A549 treated with DMSO at 1 μM for 4 hours (cell line): ENCODE measurements around the gene HHATL. TPM values are rescaled to one million over a fixed set of nuclear protein-coding genes. Genes with fewer than 3 reads are reported as not detected.

ENCODE experiments used
- total RNA-seq: library from RNA; stranded (reverse); fragments of 200-300 nt; extraction: Qiagen RNA extraction; gene quantifications from 5 replicates; pipeline ENCODE4 v1.2.3, GENCODE V29; 2022; ENCODE audit warnings: low read depth

HHATL gene
- total RNA-seq = 0.30 TPM in 1 of 5 replicates, not detected in the others

DNA sequence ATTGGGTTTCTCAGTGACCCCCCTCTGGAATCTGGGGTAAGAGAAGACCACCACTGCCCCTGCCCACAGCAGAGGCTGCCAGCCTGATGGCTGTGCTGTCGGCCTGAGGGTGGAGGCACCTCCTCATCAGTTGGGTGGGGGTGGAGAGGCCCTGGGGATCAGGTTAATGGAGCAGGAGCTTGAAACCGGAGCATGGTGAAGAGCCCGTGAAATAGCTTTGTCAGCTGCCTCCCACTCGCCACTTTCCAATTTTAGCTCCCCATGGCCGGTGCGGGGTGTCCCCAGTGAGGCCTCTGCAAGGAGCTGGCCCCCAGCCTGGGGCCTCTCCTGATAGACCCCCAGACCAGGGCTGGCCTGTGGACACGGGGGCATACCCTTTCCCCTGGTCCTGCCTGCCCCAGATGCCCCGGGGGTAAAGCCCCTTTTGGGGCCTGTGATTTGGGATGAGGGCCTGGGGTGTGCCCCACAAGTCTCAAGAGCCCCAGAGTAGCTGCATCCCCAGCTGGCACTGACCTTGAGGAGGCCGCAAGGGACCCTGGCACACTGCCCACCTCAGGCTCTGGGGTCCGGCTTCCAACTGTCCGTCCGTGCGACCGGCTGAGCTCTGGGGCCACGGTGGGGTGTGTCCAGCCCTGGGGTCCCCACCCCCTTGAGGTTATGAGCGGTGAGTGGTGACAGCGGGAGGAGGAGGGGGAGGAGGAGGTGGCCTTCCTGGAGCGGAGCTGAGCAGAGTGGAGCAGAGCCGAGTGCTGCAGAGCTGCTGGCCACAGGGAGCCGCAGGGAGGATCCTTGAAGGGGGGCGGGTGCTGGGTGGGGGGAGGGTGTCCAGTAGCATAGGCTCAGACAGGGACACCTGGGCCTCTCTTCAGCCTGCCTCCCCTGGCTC lies at the start of gene HHATL:
HHATL (minus strand) TSS at position 733 of the 886 bp plus-strand sequence. CDS start 1,972 bp downstream, outside the sequence.

DNA sequence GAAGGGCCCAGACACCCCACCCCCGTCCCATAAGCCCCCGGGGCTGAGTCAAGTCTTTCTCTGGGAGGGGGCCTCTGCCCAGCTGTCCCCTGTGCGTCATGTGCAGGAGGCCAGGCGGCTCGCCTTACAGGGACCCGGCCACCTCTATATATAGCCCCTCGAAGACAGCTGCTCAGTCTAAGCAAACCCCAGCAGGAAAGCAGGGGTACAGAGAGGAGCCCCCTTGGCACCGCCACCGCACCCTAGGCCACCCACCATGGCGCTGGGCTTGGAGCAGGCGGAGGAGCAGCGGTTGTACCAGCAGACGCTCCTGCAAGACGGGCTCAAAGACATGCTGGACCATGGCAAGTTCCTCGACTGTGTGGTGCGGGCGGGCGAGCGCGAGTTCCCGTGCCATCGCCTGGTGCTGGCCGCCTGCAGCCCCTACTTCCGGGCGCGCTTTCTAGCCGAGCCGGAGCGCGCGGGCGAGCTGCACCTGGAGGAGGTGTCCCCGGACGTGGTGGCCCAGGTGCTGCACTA lies 17.2 kb downstream of the HHATL start, which contains the start of gene KLHL40:
KLHL40 (plus strand) TSS at position 175 of the 519 bp plus-strand sequence; CDS start at position 257, 82 bp downstream.

DNA sequence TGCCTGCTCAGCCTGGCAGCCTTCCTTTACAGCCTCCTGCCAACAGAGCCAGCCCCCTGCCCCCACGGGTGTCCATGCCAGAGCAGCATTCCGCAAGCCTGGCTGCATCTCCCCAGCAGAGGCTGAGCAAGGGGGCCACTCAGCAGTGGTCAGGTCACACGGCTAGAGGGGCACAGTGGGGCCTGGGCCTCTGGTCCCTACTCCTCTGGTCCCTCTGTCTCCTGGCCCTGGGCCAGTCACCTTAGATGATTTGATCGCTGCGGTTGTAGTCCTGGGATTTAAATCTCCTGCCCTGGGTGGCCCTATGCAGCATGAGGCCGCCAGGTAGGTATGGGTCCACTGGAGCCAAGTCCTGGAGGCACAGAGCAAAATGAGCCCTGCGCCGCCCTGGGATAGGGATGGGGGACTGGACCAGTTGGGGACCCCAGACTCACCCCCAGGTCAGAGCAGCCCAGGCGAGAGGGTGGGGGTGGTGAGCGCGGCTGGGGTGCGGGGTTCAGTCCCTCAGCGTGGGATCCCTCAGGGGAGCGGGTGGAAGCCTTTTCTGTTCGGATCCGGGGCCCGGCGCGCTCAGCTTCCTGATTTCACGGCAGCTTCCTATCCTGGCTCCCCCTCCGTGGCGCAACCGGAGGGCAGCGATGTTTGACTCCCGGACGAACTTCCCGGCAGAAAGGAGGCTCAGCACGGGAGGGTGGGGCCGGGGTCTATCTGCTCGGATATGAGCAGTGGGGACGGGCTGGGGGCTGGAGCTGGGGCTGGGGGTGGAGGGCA lies 48.9 kb downstream of the HHATL start, which contains the start of gene ZBTB47:
ZBTB47 (plus strand) TSS at position 138 of the 771 bp plus-strand sequence. CDS start 4,659 bp downstream, outside the sequence.

Other genes with a start within 250 kb of the HHATL start
- 0.46 to 0.82 TPM (median 0.66 TPM) in 5 replicates for gene VIPR1, start 200.2 kb downstream of the HHATL start, total RNA-seq
- 28.5 to 35.4 TPM (median 33.6 TPM) in 5 replicates for gene SEC22C, start 120.8 kb downstream of the HHATL start, total RNA-seq
- 16.8 to 20.9 TPM (median 19.6 TPM) in 5 replicates for gene SS18L2, start 111.9 kb downstream of the HHATL start, total RNA-seq
- gene NKTR, start 102.1 kb downstream of the HHATL start, total RNA-seq = 9.0 to 13.9 TPM (median 12.5 TPM) in 5 replicates
- 6.0 to 7.4 TPM (median 6.5 TPM) in 5 replicates for gene ZBTB47, start 49.1 kb downstream of the HHATL start, total RNA-seq
- gene KLHL40, start 17.3 kb downstream of the HHATL start, total RNA-seq = not detected in 5 replicates
- gene CCDC13, start 70.5 kb upstream of the HHATL start, total RNA-seq = 0.40 to 0.79 TPM (median 0.58 TPM) in 5 replicates
- 71.6 to 94.3 TPM (median 78.6 TPM) in 5 replicates for gene HIGD1A, start 101.7 kb upstream of the HHATL start, total RNA-seq
- 0.07 TPM in 1 of 5 replicates, not detected in the others for gene ACKR2, start 106.6 kb upstream of the HHATL start, total RNA-seq
- not detected in 5 replicates for gene CYP8B1, start 173.1 kb upstream of the HHATL start, total RNA-seq
- not detected in 5 replicates for gene ZNF662, start 203.3 kb upstream of the HHATL start, total RNA-seq